Retinal pigment epithelial cell (primary cell): ENCODE measurements around the gene HP1BP3.

Source experiments
- DNase-seq: peaks from one replicate; pipeline ENCODE4 v3.0.0-alpha.2; 2010; ENCODE audit warnings: low read depth
- H3K4me3 ChIP-seq: 2 replicates; pipeline ENCODE4 v1.5.1; 2011; ENCODE audit warnings: mild to moderate bottlenecking, low read length, control low read depth, moderate library complexity
- CTCF ChIP-seq: conservative IDR thresholded peaks from 2 replicates; pipeline ENCODE4 v1.5.1; 2011; ENCODE audit warnings: low read depth, low read length, control low read depth, inconsistent platforms

The HP1BP3 gene

GRCh38 chr1:20726932-20727745, 60.0 kb downstream of the HP1BP3 start:
- H3K4me3 ChIP-seq, result no peak overlapping the region
- no peak for DNase-seq
- TF ChIP-seq CTCF, result no peak

- no peak overlapping the region for H3K4me3 ChIP-seq
- TF ChIP-seq CTCF, result no peak
- DNase-seq, result no peak
Observed at GRCh38 chr1:20726118-20726911, 60.8 kb downstream of the HP1BP3 start.

GRCh38 chr1:20725189-20726117, 61.7 kb downstream of the HP1BP3 start:
- no peak overlapping the region for H3K4me3 ChIP-seq
- TF ChIP-seq CTCF, result no peak
- DNase-seq, result no peak

- H3K4me3 ChIP-seq, result no peak overlapping the region
- TF ChIP-seq CTCF, result no peak
- DNase-seq, result no peak
Observed at GRCh38 chr1:20724364-20725188, 62.5 kb downstream of the HP1BP3 start.

- no peak overlapping the region for H3K4me3 ChIP-seq
- no peak for TF ChIP-seq CTCF
- no peak for DNase-seq
Observed at GRCh38 chr1:20723537-20724363, 63.4 kb downstream of the HP1BP3 start.
